Smooth muscle cell (in vitro differentiated cells): Measurements from ENCODE around the gene GTF3A. TPM values are rescaled to one million over a fixed set of nuclear protein-coding genes. Genes with fewer than 3 reads are reported as not detected.

Experiments used
- DNase-seq: peaks from one replicate; lab custom pipeline; 2025; ENCODE audit not compliant: unreplicated experiment; lab: John Stamatoyannopoulos, UW
- H2AFZ ChIP-seq: fragments of 200-600 bp; sonication (generic); 2 replicates; pipeline ENCODE4 v1.6.0; 2016; ENCODE audit warnings: antibody characterized with exemption, low read depth, mild to moderate bottlenecking
- H3F3A ChIP-seq: fragments of 200-600 bp; sonication (generic); 2 replicates; pipeline ENCODE4 v1.6.0; 2017; ENCODE audit warnings: antibody characterized with exemption, low read depth
- H3K27ac ChIP-seq: fragments of 200-600 bp; sonication (generic); 2 replicates; pipeline ENCODE4 v1.5.1; 2016; ENCODE audit warnings: low read depth, mild to moderate bottlenecking
- H3K27me3 ChIP-seq: fragments of 200-600 bp; sonication (generic); 2 replicates; pipeline ENCODE4 v1.6.1; 2016; ENCODE audit warnings: low read depth, mild to moderate bottlenecking
- H3K36me3 ChIP-seq: fragments of 200-600 bp; sonication (generic); 2 replicates; pipeline ENCODE4 v1.5.1; 2016; ENCODE audit warnings: low read depth
- H3K4me1 ChIP-seq: fragments of 200-600 bp; sonication (generic); 2 replicates; pipeline ENCODE4 v1.5.1; 2016; ENCODE audit warnings: low read depth
- H3K4me2 ChIP-seq: fragments of 200-600 bp; sonication (generic); 2 replicates; pipeline ENCODE4 v1.6.0; 2016; ENCODE audit warnings: mild to moderate bottlenecking
- H3K4me3 ChIP-seq: fragments of 200-600 bp; sonication (generic); 2 replicates; pipeline ENCODE4 v1.5.1; 2016; ENCODE audit warnings: mild to moderate bottlenecking
- H3K79me2 ChIP-seq: fragments of 200-600 bp; sonication (generic); 2 replicates; pipeline ENCODE4 v1.6.0; 2016; ENCODE audit warnings: low read depth, mild to moderate bottlenecking
- H3K9ac ChIP-seq: fragments of 200-600 bp; sonication (generic); 2 replicates; pipeline ENCODE4 v1.6.0; 2016; ENCODE audit warnings: low read depth
- H3K9me3 ChIP-seq: fragments of 200-600 bp; sonication (generic); replicated peaks from 2 replicates; pipeline ENCODE4 v1.5.1; 2016; ENCODE audit warnings: low read depth
- H4K20me1 ChIP-seq: fragments of 200-600 bp; sonication (generic); 2 replicates; pipeline ENCODE4 v1.6.0; 2016; ENCODE audit warnings: low read depth
- WGBS: methylation state at CpG from one replicate; pipeline ENCODE4 v1.1.7; 2016; ENCODE audit warnings: low lambda C conversion rate; 5-methylcytosine and 5-hydroxymethylcytosine counted together
- polyA plus RNA-seq: library from polyadenylated mRNA; unstranded; fragments of >200 nt; fragmentation: Nextera tagmentation; extraction: Ambion mirVana; gene quantifications from 2 replicates; pipeline ENCODE4 v1.2.1, GENCODE V29; 2016
- total RNA-seq: library from RNA; depleted of rRNA; stranded (reverse); fragments of >200 nt; gene quantifications from 2 replicates; pipeline ENCODE4 v1.2.3, GENCODE V29; 2014
- TF ChIP-seq, protein P1 (sequence below): fragments of 200-600 bp; sonication (generic); IDR thresholded peaks from 2 replicates; pipeline ENCODE4 v1.5.1; 2017; ENCODE audit warnings: borderline replicate concordance, mild to moderate bottlenecking, antibody characterized with exemption; ENCODE audit not compliant: insufficient read depth, poor library complexity, severe bottlenecking

The GTF3A gene
- total and polyA plus RNA-seq, 2 experiments from 2014 or later = 106 to 140 TPM

DNA sequence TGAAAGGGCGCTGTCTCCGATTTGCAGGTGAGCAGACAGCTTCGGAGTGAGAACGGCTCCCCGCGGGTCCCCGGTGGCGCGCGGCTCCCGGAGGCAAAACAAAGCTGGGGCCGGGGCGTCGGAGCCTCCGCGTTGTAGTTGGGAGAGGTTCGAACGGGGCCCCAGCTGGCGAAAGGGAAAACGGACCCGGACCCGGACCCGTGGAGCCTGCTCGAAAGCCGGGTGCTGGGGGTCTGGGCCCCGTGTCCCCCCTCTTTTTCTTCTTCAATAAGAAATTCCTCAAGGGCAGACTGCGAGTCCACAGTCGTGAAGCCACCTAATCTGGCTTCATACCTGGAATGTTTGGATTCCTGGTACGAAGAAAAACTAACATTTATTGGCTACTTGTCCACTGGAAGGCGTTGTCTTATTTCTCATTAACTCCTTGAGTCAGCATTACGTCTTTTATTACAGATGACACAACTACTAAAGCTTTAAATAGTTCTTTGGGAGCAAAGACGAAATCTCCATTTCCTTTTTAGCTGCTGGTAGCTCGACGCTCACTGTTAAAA lies 26.6 kb downstream of the GTF3A start:
- peak overlapping the region; percentile 98 for H2AFZ ChIP-seq
- no peak for DNase-seq
- TF ChIP-seq, protein P1, sequence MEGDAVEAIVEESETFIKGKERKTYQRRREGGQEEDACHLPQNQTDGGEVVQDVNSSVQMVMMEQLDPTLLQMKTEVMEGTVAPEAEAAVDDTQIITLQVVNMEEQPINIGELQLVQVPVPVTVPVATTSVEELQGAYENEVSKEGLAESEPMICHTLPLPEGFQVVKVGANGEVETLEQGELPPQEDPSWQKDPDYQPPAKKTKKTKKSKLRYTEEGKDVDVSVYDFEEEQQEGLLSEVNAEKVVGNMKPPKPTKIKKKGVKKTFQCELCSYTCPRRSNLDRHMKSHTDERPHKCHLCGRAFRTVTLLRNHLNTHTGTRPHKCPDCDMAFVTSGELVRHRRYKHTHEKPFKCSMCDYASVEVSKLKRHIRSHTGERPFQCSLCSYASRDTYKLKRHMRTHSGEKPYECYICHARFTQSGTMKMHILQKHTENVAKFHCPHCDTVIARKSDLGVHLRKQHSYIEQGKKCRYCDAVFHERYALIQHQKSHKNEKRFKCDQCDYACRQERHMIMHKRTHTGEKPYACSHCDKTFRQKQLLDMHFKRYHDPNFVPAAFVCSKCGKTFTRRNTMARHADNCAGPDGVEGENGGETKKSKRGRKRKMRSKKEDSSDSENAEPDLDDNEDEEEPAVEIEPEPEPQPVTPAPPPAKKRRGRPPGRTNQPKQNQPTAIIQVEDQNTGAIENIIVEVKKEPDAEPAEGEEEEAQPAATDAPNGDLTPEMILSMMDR = no peak
- H3K4me1 ChIP-seq = peaks cover 14% of the 10 kb centered on the region
- H3F3A ChIP-seq = no peaks in the 10 kb centered on the region
- peaks cover 35% of the 10 kb centered on the region for H3K79me2 ChIP-seq
- no peaks in the 10 kb centered on the region for H3K9me3 ChIP-seq
- peak overlapping the region; percentile 91 for H3K4me3 ChIP-seq
- peak overlapping the region; percentile 75 for H3K27ac ChIP-seq
- peaks cover 9% of the 10 kb centered on the region for H4K20me1 ChIP-seq
- peak overlapping the region; percentile 82 for H3K9ac ChIP-seq
- H3K27me3 ChIP-seq = peaks cover 24% of the 10 kb centered on the region
- WGBS = 3% methylated on average over 34 of the region's 34 CpGs
- H3K36me3 ChIP-seq = no peaks in the 10 kb centered on the region
- H3K4me2 ChIP-seq = peak overlapping the region; percentile 97

DNA sequence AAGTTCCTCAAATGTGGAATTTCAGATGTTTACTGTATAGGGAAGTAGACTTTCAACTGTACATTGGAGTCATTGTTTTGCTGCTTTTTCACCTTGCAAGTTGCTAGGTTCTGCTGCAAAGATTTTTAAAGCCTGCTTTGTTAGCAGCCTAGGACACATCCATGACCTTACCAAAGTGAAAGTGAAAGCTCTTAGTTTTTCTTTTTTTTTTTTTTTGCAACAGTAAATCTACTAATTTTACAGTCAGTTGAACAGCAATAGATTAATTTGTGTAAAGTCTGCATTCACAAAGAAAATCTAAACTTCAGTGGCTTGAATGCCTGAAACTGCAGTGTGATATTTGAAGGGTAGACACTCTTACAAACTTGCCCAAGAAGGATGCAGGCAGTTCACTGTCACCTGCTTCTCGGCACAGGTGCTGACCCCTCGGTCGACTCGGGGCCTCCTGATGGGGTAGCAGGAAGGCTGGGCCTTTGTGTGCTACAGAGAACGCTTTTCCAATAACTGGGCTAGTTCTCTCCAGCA lies 31.0 kb downstream of the GTF3A start:
- no peak overlapping the region for H3K4me2 ChIP-seq
- H3K4me1 ChIP-seq = peaks cover 5% of the 10 kb centered on the region
- no peak for DNase-seq
- no peaks in the 10 kb centered on the region for H3K9me3 ChIP-seq
- H3K27me3 ChIP-seq = peaks cover 24% of the 10 kb centered on the region
- no peaks in the 10 kb centered on the region for H3K79me2 ChIP-seq
- H4K20me1 ChIP-seq = no peaks in the 10 kb centered on the region
- H3K4me3 ChIP-seq = no peak overlapping the region
- H3F3A ChIP-seq = no peaks in the 10 kb centered on the region
- no peaks in the 10 kb centered on the region for H3K36me3 ChIP-seq
- 56% methylated on average over 5 of the region's 5 CpGs for WGBS
- TF ChIP-seq, protein P1 = no peak
- H3K9ac ChIP-seq = no peak overlapping the region
- no peak overlapping the region for H2AFZ ChIP-seq
- H3K27ac ChIP-seq = no peak overlapping the region

DNA sequence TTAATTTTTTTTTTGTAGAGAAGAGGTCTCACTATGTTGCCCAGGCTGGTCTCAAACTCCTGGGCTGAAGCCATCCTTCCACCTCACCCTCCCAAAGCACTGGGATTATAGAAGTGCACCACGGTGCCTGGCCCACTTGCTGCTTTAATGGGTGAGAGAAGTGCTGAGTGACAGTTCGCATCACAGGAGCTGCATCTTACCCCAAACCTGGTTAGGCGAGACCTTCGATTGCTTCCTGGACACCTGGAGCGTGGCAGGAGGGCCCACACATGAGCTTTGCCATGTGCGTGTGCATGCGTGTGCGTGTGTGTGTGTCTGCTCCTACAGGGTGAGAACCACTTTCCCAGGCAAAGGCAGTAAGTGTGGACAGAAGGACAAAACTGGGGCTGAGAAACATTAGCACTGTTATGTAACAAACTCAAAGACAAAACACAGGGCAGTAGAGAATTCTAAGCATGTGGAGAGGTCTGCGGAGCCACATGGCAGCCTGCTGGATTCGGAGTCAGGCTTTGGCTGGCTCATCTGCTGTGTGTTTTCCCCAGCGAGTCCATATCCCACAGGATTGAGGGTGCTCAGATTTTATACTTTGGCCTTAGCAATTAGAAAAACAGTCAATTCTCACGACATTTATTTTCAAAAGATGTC lies 37.6 kb downstream of the GTF3A start:
- DNase-seq = no peak
- no peaks in the 10 kb centered on the region for H4K20me1 ChIP-seq
- 84% methylated on average over 12 of the region's 12 CpGs for WGBS
- no peaks in the 10 kb centered on the region for H3K9me3 ChIP-seq
- no peaks in the 10 kb centered on the region for H3K4me1 ChIP-seq
- no peak overlapping the region for H3K9ac ChIP-seq
- H3K27me3 ChIP-seq = no peaks in the 10 kb centered on the region
- no peaks in the 10 kb centered on the region for H3F3A ChIP-seq
- no peak overlapping the region for H3K27ac ChIP-seq
- no peak overlapping the region for H3K4me2 ChIP-seq
- H3K36me3 ChIP-seq = no peaks in the 10 kb centered on the region
- no peak overlapping the region for H2AFZ ChIP-seq
- H3K4me3 ChIP-seq = no peak overlapping the region
- TF ChIP-seq, protein P1 = no peak
- no peaks in the 10 kb centered on the region for H3K79me2 ChIP-seq
